SK-N-SH treated with all-trans-retinoic acid at 6 μM for 48 hours (cell line): Measurements from ENCODE around the gene CNIH2.

Experiments used
- OSR1 ChIP-seq: fragments of 250-450 bp; sonication (Bioruptor Pico); IDR thresholded peaks from 2 replicates; pipeline ENCODE4 v1.8.0; 2022; ENCODE audit warnings: moderate library complexity, mild to moderate bottlenecking, inconsistent platforms
- TF ChIP-seq, protein P1 (sequence below): fragments of 250-450 bp; sonication (Bioruptor Pico); IDR thresholded peaks from 2 replicates; pipeline ENCODE4 v1.8.0; 2020; ENCODE audit warnings: mild to moderate bottlenecking, moderate library complexity, borderline replicate concordance
- TF ChIP-seq, protein P2 (sequence below): fragments of 250-450 bp; sonication (Bioruptor Pico); IDR thresholded peaks from 2 replicates; pipeline ENCODE4 v1.5.1; 2020; ENCODE audit warnings: low read depth, mild to moderate bottlenecking, moderate library complexity

GRCh38 chr11:66230978-66231377 is 47.0 kb upstream of the CNIH2 start:
- TF ChIP-seq, protein P1, sequence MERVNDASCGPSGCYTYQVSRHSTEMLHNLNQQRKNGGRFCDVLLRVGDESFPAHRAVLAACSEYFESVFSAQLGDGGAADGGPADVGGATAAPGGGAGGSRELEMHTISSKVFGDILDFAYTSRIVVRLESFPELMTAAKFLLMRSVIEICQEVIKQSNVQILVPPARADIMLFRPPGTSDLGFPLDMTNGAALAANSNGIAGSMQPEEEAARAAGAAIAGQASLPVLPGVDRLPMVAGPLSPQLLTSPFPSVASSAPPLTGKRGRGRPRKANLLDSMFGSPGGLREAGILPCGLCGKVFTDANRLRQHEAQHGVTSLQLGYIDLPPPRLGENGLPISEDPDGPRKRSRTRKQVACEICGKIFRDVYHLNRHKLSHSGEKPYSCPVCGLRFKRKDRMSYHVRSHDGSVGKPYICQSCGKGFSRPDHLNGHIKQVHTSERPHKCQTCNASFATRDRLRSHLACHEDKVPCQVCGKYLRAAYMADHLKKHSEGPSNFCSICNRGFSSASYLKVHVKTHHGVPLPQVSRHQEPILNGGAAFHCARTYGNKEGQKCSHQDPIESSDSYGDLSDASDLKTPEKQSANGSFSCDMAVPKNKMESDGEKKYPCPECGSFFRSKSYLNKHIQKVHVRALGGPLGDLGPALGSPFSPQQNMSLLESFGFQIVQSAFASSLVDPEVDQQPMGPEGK (CRISPR knock-in tag) = no peak
- TF ChIP-seq, protein P2, sequence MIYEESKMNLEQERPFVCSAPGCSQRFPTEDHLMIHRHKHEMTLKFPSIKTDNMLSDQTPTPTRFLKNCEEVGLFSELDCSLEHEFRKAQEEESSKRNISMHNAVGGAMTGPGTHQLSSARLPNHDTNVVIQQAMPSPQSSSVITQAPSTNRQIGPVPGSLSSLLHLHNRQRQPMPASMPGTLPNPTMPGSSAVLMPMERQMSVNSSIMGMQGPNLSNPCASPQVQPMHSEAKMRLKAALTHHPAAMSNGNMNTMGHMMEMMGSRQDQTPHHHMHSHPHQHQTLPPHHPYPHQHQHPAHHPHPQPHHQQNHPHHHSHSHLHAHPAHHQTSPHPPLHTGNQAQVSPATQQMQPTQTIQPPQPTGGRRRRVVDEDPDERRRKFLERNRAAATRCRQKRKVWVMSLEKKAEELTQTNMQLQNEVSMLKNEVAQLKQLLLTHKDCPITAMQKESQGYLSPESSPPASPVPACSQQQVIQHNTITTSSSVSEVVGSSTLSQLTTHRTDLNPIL (CRISPR knock-in tag) = no peak
- TF ChIP-seq OSR1 = no peak
